SU-DHL-6 (cell line): ENCODE results near the gene AMER2.

Source experiments
- EZH2phosphoT487 ChIP-seq: fragments of 200-600 bp; sonication (generic), shearing (Covaris generic); conservative IDR thresholded peaks from 2 replicates; pipeline ENCODE4 v1.6.1; 2018; ENCODE audit warnings: mild to moderate bottlenecking, antibody characterized with exemption, low read length, moderate library complexity, mixed read lengths
- TF ChIP-seq, protein P1 (sequence below): fragments of 200-600 bp; sonication (generic); IDR thresholded peaks from one replicate; pipeline ENCODE4 v1.5.1; 2017; ENCODE audit warnings: antibody characterized with exemption, mild to moderate bottlenecking, low read length, moderate library complexity; ENCODE audit not compliant: insufficient read depth, poor library complexity, severe bottlenecking

- TF ChIP-seq, protein P1, sequence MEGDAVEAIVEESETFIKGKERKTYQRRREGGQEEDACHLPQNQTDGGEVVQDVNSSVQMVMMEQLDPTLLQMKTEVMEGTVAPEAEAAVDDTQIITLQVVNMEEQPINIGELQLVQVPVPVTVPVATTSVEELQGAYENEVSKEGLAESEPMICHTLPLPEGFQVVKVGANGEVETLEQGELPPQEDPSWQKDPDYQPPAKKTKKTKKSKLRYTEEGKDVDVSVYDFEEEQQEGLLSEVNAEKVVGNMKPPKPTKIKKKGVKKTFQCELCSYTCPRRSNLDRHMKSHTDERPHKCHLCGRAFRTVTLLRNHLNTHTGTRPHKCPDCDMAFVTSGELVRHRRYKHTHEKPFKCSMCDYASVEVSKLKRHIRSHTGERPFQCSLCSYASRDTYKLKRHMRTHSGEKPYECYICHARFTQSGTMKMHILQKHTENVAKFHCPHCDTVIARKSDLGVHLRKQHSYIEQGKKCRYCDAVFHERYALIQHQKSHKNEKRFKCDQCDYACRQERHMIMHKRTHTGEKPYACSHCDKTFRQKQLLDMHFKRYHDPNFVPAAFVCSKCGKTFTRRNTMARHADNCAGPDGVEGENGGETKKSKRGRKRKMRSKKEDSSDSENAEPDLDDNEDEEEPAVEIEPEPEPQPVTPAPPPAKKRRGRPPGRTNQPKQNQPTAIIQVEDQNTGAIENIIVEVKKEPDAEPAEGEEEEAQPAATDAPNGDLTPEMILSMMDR: no peak
- no peak for TF ChIP-seq EZH2phosphoT487
Measured at GRCh38 chr13:25169951-25170553, 2.0 kb downstream of the AMER2 start.
